GM19467 (cell line): ENCODE results near the gene CSH1.
"Not testable (repeated sequence)": the region's sequence is repeated elsewhere in the genome, so short reads cannot be mapped to it uniquely, and the experiment has no call there.

Source experiments
- ATAC-seq: cut with Tn5 transposase; IDR thresholded peaks from one replicate; pipeline ENCODE4 v1.9.1; 2021; ENCODE audit warnings: mild to moderate bottlenecking, moderate library complexity; ENCODE audit not compliant: unreplicated experiment

Gene CSH1

DNA sequence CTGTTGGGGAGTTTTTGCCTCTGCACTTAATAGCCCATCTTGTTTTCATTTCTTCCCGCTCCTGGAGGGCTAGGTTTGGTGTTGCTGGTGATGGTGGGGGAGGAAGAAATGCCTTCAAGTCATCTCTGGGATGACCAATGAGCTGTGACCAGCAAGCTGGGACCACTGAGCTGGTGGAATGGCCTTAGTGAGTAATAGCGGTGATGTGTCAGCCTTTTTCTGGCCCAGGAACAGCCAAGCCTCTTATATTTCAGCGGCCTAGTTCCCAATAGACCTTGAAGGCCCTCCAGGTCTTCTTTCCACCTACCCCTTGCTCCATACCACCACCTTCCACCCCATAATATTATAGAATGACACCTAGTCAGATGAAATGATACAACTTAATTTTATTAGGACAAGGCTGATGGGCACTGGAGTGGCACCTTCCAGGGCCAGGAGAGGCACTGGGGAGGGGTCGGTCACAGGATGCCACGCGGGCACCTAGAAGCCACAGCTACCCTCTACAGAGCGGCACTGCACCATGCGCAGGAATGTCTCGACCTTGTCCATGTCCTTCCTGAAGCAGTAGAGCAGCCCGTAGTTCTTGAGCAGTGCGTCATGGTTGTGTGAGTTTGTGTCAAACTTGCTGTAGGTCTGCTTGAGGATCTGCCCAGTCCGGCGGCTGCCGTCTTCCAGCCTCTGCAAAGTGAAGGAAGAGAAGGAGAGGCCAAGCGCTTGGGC, 24.6 kb downstream of the CSH1 start:
- ATAC-seq: not testable (repeated sequence)

DNA sequence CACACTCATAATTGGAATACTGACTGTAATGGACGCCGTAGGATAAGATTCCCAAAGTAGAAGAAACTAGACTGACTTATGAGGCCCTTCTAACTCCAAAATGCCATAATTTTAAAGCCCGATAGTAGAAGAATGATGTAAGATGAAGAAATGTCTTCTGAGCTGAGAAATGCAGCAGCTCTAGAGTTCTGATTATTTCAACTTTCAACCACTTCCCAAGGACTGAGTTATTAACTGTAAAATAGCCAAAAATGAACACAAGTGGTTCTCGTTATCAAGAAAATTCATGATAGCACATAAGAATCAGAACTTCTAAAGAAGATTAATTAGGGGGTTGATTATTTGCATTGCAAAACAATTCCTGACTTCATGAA, 26.1 kb downstream of the CSH1 start:
- ATAC-seq: not testable (repeated sequence)

DNA sequence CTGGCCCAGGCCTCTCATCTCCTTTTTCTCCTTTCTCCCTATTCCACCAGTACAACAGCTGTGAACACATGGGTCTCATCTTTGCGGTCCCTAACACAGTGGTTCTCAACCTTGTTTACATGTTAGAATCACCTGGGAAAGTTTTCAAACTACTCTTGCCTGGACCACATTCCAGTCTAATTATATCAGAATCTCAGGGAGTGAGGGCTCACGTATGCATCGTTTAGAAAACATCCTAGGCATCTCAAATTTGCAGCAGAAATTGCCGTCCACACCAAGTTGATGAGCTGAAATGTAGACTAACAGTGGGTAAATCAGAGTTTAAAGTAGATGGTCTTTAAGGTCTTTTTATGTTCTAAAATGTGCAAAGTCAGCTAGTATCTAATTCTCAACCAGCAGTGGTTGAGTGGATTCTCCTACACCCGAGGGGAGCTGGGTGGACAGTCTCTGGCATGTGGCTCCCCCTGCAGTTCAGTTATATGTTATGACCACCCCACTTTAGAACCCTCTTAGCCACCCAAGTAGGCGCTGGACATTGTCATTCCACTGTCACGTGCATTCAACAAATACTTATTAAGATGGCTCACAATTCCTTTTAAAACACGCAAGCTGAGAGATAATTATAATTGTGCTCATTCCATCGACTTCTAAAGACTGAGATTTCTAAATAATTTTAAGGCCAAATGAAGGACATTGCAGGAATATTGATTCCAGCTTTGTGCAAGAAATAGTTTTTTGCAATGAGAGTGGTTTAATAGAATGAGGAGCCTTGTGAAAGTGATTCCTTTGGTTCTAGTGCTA, 26.7 kb downstream of the CSH1 start:
- ATAC-seq: not testable (repeated sequence)

DNA sequence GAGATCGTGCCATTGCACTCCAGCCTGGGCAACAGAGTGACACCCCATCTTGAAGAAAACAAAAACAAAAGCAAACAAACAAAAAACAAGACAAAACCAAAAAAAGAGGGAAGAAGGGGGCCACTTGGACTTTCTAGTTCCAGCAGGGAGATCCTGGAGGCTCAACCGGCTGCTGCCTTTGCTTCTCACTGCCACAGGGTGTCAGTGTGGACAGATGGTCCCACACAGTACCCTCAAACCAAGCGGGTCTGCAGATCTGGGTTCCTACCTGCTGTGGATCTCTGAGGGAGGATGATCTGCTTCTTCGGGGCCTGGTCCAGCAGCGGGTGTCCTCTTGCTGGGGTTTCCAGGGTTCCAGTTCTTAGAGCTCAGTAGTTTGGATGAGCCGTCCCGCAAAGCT, 29.7 kb downstream of the CSH1 start:
- not testable (repeated sequence) for ATAC-seq

DNA sequence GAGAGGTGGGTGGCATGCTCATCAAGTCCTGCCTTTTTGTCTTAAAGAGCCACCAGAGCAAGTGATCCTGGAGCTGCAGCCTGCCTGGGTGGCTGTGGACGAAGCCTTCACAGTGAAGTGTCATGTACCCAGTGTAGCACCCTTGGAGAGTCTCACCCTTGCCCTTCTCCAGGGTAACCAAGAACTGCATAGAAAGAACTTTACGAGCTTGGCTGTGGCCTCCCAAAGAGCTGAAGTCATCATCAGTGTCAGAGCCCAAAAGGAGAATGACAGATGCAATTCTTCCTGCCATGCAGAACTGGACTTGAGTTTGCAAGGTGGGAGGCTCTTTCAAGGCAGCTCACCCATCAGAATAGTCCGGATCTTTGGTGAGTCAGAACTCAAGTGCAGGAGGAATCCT, 37.1 kb downstream of the CSH1 start:
- no peak for ATAC-seq

DNA sequence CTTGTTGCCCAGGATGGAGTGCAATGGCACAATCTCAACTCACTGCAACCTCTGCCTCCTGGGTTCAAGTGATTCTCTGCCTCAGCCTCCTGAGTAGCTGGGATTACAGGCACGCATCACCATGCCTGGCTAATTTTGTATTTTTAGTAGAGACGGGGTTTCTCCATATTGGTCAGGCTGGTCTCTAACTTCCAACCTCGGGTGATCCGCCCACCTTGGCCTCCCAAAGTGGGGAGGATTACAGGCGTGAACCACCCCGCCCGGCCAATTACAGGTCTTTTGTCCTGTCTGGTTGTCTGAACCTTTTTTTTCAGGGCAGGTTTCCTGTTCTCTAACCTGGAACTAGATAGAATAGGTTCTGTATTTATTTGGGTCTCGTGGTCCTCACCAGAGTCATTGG, 39.9 kb downstream of the CSH1 start:
- ATAC-seq: not testable (repeated sequence)

DNA sequence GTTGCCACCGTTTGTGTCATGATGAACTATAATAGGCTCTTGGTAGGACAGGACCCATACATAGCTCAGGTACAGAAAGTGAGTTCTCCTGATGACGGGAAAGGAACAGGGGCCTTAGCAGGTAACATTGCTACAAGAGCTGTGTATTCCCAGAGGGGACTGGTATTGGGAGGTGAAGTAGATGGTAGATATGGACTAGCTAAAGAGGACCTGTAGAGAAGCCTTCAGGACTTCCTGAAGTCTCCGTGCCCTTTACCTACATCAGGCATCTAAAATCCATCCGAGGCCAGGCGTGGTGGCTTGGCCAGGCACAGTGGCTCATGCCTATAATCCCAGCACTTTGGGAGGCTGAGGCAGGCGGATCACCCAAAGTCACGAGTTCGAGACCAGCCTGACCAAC, 41.2 kb downstream of the CSH1 start:
- ATAC-seq: no peak

DNA sequence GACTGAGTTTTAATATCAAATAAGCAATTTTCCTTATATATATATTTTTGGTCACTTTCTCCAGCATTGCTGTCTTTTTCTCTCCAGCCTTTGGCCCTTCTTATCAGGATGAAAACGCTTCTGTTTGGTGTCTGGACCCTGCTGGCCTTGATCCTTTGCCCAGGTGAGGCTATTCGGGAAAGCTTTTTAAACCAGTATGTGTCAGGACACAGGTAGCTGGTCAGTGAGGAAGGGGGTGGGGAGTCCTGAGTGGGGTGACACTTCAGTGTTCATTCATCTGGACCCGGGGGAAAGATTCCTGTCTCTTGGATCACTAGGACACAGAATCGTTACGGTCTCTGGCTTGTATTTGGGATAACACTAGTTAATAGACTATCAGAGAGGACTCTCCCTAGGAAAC, 41.7 kb downstream of the CSH1 start:
- ATAC-seq: no peak

DNA sequence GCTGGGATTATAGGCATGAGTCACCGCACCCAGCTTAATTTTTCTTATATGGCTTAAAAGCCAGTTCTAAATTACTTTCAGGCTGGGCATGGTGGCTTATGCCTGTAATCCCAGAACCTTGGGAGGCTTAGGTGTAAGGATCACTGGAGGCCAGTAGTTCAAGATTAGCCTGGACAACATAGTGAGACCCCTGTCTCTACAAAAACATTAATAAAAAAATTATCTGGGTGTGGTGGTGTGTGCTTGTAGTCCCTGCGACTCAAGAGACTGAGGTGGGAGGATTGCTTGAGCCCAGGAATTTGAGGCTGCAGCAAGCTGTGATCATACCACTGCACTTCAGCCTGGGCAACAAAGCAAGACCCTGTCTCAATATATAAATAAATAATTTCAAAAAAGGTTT, 43.1 kb downstream of the CSH1 start:
- ATAC-seq: no peak

DNA sequence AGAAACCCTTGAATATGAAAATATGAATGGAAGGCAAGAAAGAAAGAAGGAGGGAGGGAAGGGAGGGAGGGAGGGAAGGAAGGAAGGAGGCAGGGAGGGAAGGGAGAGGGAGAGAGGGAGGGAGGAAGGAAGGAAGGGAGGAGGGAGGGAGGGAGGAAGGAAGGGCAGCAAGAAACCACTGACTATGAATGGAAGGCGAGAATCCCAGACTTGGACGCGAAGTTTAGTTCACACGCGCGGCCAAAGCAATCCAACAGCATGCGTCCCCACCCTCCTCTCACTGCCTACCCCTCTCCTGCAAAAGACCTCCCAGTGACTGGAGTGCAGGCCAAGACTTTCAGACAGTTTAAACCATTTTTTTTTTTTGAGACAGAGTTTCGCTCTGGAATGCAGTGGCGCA, 46.0 kb downstream of the CSH1 start:
- ATAC-seq: no peak

DNA sequence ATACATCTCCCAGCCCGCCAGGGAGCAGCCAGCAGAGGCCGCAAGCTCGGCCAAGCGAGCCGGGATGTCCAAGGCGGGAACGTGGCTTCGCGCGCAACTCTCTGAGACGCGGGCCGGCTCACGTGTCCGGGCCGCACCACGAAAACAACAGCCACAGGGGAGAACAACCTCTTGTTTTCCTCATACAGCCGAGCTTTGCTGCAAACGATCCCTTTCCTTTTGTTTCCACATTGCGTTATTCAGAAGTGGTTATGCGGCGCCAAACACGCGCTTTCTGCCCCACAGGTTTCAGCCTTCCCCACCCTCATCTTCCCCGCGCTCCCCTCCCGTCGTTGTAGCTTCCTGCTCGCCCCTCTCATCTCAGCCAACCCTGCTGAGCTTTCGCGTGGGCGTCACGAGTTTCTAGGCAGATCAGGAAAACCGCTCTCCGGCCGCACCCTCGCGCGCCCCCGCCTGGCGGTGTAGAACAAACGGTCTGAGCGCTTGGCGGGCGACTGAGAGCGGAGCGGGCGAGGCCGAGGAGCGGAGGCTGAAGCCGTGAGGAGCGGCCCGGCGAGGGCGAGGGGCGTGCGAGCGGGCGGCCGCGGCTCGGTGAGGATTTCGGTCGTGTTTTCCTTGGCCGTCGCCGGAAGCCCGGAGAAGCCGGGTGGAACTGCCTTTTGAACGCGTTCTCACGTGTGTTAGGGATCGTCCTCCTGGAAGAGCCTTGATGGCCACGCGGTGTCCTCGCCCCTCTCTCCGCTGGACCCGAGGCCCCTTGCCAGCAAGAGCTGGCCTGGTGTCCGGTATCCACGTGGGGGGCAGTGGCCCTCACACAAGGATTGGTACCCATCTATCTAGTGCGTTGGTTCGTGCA, 47.3 kb downstream of the CSH1 start:
- peak; percentile 82 for ATAC-seq

DNA sequence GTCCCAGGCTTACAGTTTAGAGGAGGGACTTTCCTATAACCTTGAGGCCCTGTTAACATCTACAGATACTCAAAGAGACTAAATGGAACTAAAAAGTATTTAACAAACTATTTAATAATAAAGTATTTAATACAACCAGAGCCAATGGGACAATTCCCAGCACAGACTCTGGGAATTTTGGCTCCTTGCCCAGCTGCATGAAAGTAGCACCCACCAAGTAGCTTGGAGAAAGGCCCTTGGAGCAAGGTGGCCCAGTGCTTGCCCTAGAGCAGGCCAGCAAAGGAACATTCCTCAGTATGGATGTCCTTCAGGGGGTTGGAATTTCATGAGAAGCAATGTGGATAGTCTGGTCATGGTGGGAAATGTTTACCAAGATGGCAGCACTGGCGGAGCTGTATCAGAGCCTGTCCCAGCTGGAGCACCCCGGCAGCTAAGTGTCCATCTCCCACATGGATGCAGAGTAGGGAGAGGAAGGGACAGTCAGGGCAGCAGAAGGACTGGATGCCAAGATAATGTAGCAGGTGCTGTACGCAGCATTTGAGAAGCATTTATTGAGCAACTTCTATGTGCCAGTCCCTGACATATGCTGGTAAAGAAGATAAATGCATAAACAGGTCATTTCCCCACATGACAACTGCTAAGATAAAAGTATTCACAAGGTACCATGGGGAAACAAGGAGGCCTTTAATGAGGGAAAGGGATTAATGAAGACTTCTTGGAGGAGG, 48.7 kb downstream of the CSH1 start:
- ATAC-seq: no peak

DNA sequence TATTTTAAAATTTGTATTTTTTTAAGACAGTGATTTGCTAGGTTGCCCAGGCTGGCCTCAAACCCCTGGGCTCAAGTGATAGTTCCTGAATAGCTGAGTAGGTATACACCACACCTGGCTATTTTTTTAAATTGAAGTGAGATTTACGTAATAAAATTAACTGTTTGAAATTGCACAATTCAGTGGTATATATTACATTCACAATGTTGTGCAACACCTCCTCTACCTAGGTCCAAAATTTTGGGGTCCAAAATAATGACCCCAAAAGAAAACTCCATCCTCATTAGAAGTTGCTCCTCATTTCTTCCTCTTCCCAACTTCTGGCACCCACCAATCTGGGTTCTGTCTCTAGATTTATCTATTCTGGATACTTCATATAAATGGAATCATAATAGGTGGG, 50.9 kb downstream of the CSH1 start:
- no peak for ATAC-seq
